ENCODE results near the gene TRPC3.

TRPC3 gene

DNA sequence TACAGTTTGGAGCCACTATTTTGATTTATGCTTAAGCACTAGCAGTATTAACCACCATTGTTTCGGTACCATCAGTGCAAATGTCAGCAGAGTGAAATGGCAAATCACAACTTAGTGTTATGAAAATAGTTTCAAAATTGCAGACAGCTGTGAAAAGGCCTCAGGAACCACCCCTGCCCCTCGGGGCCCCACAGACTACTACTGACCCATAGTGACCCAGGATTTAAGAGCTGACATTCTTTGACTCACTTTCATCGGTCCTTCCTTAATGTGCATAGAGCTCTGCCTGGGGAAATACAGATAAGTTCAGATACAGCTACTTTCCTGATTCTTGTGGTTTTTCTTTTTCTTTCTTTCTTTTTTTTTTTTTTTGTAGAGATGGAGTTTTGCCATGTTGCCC lies 78.3 kb downstream of the TRPC3 start:
- no peak for DNase-seq

GRCh38 chr4:121869841-121870822 lies 81.7 kb downstream of the TRPC3 start, which contains the start of gene BBS7:
TSS of gene BBS7 (minus strand) at chr4:121870474. CDS start at chr4:121870313, 161 bp downstream.
- DNase-seq: peak; percentile 96

- no peak for DNase-seq
These were observed 88.1 kb downstream of the TRPC3 start for GRCh38 chr4:121863799-121864198.

- DNase-seq: no peak
These were observed 90.4 kb downstream of the TRPC3 start for GRCh38 chr4:121861426-121861825.

DNA sequence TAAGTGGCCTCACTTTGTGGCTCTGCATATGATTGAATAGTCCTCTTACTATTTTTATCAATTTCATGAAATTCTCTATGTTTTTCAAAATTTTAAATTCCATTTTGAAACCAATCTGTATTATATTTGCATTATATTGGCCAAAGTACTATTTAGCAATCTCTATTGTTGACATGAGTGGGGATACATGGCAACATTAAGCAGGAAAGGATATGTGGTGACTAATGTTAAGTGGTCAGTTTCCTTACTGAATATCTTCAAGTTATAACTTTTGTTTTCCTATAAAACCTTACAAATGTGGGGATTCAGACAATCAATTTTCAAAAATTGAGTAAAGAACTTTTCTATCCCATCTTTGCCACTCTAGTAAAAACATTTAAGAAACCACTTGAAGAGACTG lies 91.7 kb downstream of the TRPC3 start:
- DNase-seq: no peak

- no peak for DNase-seq
These were observed 100.5 kb downstream of the TRPC3 start for GRCh38 chr4:121851354-121851753.

DNA sequence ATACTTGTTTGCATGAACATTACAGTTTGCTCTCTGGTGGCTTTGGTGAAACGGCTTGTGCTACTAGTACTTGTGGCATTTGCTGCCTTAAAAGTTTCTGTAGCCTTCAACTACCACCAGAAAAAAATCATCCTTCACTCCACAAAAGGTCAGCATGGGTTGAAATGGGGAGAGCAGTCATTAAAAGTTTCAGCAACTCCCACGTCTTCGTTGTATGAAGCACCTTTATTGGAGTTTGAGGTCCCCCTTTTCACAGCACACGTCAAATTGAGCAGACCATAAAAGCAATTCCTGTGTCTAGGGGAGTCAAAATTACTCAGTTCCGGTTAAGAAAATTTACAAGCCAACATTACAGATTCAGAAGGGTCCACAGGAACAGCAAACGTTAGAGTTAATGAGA lies 105.2 kb downstream of the TRPC3 start:
- DNase-seq: no peak

- no peak for DNase-seq
These were observed 109.0 kb downstream of the TRPC3 start for GRCh38 chr4:121842862-121843261.

- DNase-seq: no peak
These were observed 113.7 kb downstream of the TRPC3 start for GRCh38 chr4:121838136-121838535.

DNA sequence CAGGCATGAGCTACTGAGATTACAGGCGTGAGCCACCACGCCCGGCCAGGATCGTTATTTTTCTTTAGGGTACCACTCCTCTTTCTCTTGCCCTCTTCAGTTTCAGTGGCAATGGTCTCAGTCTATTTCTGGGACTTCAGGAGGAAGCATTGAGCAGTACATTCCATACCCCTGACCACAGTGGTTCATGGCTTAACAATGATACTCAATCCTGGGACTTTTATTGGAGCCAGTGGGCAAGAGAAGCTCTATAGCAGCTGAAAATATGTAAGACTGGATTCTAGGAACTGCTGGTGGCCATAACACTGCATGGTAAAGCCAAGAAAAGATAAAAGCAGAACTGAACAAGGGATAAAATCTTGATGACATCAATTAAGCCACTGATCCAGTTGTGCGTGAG lies 122.3 kb downstream of the TRPC3 start:
- no peak for DNase-seq

All from right kidney (tissue), 1 donor.